HG03064 (cell line): Measurements from ENCODE around the gene C1QTNF4.
"Not testable (repeated sequence)": the region's sequence is repeated elsewhere in the genome, so short reads cannot be mapped to it uniquely, and the experiment has no call there.

Experiments used
- ATAC-seq: cut with Tn5 transposase; IDR thresholded peaks from one replicate; pipeline ENCODE4 v1.9.1; 2021; ENCODE audit warnings: low read depth; ENCODE audit not compliant: unreplicated experiment

The C1QTNF4 gene

DNA sequence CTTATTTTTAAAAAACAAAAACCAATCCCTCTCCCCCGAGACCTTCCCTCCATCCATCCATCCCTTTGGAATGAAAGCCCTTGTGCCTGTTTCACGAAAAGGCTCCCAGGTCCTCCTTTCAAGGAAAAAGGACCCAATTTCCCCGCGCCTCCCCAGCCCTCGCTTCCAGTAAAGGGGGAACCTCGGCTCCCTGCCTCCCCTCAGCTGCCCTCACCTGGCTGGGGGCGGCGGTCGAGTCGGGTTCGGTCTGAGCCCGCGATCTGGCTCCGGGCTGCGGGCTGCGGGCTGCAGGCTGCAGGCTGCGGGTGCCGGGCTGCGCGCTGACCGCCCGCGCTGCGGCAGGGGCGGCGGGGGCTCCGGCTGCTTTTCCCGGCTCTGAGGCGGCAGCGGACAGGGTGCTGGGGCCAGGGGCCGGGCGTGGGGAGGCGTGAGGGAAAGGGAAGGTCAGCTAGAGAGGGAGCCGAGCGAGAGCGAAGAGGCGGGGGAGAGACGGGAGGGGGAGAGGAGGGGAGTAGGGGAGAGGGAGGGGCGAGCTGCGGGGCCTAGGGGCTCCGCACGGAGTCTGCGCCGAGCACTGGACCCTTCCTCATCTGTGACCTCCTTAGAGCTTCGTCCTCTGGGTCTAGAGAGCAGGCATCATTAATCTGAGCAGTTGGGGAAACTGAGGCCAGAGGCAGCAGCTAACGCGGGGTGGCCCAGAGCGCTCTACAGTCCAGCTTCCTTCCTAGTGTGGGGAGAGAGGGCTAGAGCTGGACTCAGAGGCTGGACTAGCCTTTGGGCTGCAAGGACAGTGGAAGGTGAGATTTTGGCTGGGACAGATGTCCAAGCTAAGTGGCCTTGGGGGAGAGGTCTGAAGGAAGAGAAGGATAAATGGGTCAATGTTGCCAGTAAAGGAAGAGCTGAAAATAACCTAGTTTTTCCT is at the start of gene C1QTNF4:
Gene C1QTNF4, minus strand, starts transcription at position 478 of the 922 bp plus-strand sequence. CDS start 3,601 bp downstream, outside the sequence.
- ATAC-seq = no peak

DNA sequence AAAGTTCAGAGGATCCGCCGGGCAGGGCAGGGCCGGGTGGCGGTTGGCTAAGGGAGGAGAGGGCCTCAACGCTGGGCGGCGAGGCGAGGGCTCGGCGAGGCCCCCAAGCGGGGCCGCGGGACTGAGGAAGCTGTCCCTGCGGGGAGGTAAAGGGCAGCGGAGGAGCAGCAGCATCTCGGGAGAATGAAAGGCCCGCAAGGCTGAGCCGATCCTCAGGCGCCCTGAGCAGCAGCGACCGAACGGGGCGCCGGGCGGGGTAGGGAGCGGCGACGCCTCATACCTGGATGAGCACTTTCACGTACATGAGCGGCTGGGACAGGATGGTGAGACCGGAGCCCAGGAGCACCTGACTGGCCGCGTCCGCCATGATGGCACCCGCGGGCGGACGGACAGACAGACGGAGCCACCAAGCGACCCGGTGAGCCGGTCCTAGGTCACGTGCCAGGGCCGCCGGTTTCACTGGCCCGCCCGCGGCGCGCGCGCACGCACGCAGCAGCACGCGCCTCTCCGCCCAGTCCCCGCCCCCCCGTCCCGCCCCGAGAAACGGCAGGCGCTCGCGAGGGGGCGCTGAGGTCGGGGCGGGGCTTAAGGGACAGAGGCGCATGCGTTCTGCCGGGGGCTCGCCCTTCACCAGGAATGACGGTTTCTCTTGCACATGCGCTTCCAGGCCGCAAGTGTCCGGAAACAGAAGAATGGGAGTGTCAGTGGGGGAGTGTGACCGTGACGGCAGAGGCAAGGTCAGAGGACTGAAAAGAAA is 48.1 kb upstream of the C1QTNF4 start, which contains the start of gene MTCH2:
Gene MTCH2, minus strand, starts transcription at position 461 of the 757 bp plus-strand sequence. Its CDS starts 94 bp downstream, at position 367.
- ATAC-seq = peak; percentile 85

DNA sequence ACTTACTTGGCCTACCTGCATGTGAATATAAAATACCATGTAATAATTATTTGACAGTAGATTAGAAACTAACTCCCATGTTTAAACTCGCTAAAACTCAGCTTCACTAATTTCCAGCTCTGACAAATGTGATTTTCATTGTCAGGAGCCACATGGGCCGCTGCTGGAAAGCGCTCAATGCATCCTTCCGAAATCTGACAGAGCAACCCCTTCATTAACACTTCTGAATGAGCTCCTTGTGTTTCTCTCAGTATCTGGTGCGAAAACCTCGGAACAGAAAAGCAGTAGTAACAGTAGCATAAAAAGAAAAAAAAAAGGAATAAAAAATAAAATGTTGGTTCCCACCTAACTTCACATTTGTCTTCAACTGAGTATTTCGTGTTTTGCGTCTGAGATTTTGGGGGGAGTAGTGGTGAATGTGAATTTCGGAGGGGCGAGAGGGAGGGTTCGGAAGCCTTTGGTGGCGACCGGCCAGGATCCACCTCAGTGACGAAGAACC is 47.4 kb upstream of the C1QTNF4 start:
- no peak for ATAC-seq

DNA sequence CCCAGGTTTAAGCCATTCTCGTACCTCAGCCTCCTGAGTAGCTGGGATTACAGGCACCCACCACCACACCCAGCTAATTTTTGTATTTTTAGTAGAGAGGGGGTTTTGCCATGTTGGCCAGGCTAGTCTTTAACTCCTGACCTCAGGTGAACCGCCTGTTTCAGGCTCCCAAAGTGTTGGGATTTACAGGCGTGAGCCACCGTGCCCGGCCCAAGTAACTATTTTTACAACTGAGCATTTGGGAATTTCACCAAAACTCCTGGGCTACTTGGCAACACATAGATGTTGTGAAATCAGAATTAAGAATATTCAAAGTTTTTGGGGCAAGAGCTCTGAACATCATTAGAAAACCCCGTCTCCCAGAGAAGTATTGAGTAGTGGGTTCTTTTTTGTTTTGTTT is 46.3 kb upstream of the C1QTNF4 start:
- ATAC-seq = not testable (repeated sequence)

DNA sequence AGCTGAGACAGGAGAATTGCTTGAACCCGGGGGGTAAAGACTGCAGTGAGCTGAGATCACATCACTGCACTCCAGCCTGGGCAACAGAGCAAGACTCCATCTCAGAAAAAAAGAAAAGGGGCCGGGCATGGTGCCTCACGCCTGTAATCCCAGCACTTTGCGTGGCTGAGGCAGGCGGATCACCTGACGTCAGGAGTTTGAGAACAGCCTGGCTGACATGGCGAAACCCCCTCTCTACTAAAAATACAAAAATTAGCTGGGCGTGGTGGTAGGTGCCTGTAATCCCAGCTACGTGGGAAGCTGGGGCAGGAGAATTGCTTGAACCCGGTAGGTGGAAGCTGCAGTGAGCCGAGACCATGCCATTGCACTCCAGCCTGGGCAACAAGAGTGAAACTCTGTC is 42.1 kb upstream of the C1QTNF4 start:
- ATAC-seq = not testable (repeated sequence)

DNA sequence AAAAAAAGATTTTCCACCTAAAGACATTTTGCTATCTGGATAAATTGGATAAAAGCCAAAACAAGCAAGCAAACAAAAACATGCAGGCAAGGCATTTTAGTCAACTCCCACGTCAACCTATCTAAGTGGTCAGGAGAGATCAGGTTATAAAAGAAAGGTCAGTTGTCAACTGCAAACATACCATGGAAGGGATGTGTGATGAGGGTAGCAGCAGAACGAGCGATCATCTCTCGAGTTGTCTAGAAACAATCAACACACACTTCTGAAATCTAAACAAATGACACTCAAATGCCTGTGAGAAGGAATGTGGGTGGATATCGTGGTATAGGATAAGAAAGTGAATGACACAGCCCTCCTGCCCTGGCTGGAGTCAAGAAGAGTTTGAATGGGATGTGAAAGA is 37.3 kb upstream of the C1QTNF4 start:
- ATAC-seq = no peak

DNA sequence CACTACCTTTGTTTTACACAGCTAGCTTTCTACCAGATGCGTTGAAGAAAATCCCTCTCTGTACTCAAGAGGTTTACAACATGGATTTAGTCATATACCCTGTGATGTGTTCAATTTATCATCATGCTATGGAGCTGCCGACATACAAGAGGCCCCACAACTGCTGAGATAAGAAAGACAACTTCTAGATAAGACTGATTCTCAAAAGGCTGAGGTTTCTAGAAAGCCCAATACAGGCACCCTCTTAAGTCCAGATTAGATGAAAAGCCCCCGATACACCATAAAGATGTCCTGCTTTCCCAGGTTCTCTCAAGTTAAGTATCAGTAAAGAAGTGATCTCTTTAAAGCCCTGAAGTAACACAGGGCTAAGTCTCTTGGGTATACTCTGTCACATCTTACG is 33.8 kb upstream of the C1QTNF4 start:
- no peak for ATAC-seq

DNA sequence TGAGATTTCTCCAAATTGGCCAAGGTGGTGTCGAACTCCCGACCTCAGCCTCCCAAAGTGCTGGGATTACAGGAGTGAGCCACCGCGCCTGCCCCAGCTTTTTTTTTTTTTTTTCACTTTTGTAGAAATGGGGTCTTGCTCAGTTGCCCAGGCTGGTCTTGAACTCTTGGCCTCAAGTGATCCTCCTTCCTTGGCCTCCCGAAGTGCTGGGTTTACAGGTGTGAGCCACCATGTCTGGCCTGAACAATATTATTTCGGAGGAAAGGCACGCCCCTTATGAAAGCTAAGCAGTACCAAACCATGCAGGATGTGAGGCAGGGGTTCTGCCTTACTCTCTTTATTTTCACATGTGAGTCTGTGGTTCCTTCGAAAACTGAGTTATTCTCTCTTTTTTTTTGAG is 32.0 kb upstream of the C1QTNF4 start:
- no peak for ATAC-seq

DNA sequence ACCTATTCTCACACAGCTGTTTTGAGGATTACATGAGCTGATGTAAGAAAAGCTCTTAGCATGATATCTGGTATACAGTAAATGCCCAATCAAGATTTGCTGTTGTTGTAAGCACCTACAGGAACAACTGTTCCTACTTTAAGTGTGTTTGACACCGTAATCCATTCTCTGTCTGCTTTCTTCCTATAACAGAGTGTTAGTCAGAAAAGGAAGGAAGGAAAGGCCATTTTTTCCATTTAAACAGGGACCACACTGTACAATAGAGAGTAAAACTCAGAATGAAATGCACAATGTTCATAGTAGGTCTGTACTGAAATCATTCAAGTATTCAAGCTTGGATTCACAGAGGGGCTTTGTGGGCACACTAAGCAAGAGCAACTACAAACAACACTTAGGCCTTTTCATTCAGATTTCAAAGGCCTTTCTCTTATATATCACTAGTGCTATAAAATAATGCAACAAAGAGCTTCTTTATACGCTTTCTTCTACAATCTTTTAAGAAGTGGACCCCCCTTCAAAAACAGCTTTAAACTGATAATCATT is 26.7 kb upstream of the C1QTNF4 start:
- no peak for ATAC-seq

DNA sequence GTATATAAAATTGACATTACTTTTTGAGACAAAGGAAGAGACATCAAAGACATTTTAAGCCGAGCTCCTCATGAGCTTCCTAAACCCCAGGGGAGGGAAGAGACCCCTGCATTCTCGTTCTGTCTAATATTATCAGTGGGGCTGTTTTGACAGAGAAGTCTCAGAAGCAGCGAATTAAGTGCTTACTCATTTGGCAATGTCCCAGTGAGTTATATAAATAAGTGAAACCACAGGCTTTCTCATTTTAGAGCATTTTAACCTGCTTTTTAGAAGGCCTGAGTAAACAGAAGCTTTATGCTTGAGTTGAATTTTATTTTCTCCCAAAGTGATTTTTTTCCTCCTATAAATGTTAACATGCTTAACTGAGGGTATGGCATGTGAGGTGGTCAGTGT is 23.2 kb upstream of the C1QTNF4 start:
- ATAC-seq = no peak

DNA sequence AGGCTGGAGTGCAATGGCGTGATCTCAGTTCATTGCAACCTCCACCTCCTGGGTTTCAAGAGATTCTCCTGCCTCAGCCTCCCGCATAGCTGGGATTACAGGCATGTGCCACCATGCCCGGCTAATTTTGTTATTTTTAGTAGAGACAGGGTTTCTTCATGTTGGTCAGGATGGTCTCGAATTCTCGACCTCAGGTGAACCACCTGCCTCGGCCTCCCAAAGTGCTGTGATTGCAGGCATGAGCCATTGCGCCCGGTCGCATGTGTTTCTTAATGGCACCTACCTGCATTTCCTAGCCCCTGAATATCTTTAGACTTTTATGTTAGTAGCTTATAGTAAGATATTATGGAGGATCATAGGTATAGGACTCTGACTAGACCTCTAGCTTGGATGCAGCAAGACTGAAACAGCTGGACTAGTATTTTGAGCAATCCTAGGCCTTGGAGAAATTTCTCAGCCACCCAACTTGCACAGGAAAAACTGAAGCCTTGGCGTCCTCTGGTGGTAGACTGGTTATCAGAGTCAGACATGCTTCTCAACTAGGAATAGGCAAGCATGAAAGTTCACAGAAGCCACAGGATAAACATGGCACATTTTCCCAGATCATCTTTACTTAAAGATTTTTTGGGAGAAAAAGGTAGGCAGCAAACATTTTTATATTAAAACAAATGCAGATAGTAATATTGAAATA is 22.7 kb upstream of the C1QTNF4 start:
- no peak for ATAC-seq

DNA sequence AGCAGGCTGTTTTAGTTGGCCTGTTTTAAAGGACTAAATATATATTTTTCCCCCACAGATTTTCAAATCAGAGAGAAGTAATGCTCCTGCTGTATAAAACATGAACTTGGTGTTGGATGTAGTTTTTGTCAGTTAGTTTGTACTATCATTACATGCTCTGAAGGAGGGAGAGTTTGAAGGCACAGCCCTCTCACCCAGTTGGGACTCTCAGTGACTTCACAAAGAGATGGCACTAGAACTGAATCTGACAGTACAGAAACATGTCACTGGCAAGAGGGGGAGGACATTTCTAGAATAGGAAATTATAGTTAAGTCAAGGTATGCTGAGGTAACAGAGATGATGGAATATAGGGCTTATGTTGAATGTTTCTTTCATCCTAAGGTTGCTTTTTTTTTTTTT is 21.0 kb upstream of the C1QTNF4 start:
- no peak for ATAC-seq

DNA sequence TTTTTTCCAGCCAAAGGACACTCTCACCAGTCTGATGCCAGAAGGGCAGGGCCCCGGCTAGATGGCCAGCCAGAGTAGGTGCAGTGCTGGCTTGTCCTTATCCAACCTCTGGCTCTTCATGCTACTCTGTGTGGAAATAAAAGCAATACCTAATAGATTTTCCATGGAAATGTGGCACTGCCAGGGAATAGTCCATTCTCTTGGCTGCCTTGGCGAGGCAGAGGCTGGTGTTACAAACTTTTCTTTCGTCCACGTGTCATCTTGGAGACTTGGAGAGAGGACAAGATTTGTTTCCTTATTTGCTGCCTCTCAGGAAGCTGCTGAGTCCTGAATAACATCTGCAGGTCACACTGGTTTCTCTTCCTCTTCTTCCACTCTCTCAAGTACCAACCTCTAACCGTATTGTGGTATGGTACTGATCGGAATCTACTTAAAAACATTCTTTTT is 17.2 kb upstream of the C1QTNF4 start:
- no peak for ATAC-seq

DNA sequence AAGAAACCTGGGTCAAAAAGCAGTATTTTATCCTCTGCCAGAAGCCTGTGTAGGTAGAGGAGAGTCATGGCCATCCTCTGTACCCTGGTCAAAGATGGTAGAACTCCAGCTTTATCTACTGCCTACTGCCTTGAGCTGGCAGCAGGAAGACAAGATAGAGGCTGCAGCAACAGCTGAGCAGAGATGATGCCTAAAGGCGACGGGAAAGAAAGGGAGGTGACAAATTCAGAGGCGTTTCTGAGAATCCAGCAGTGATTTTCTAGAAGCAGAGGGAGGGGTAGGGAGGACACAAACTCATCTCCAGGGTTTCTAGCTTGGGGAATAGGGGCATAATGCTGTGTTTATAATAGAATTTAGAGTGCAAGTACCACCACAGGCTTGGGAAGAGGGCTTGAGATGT is 15.5 kb upstream of the C1QTNF4 start:
- ATAC-seq = no peak

DNA sequence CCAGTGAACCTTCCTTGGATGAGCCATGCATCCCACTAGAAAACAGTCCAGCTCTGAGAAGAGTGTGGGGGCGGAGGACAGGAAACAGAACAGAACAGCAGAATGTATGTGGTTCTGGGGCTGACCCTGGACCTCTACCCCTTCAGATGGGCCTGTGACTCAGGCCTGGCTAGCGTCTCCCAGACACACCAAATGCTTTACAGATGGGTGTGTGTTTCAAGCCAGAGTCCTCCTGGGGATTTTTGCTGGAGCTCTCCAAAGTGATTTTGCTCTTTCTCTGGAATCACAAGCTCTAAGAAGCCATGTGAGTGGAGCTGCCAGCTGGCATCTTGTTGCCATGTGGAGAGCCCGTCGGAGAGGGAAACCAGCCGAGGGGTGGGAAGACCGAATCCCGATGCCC is 13.2 kb upstream of the C1QTNF4 start:
- no peak for ATAC-seq

DNA sequence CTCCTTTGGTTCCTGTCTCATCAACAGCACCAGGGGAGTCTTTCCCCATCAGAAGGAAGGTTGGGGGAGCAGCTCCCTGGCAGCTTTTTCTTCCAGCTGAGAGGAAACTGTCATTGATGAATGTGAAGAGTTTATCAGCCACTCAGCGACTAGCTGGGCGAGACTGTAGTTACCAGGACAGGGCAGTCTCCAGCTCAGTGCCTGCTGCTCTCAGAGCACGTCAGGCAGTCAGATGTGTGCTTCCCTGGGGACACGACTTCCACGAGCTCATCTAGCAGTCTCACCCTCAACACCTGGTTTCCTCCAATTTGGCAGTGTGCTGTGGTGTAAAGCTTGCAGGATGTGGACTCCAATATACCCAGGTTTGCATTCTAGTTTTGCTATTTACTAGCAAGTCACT is 12.5 kb upstream of the C1QTNF4 start:
- no peak for ATAC-seq

DNA sequence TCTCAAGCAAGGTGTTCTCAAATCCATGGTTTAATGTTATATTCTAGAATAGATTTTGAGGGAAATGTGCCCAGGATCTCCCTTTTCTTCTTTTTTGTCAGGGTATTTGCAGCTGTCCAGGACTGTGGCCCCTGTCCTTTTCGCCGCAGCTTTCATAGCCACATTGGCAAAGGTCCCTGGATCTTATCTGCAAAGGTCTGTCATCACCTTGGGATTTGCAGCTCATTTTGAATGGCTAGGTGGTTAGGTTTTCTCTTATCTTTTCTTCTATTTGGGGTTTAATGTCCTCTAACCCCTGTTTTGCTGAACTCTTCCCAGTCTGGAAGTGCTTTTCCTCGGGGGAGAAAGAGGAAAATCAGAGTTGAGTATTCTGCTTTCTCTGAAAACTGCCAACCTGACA is 11.7 kb upstream of the C1QTNF4 start:
- no peak for ATAC-seq

DNA sequence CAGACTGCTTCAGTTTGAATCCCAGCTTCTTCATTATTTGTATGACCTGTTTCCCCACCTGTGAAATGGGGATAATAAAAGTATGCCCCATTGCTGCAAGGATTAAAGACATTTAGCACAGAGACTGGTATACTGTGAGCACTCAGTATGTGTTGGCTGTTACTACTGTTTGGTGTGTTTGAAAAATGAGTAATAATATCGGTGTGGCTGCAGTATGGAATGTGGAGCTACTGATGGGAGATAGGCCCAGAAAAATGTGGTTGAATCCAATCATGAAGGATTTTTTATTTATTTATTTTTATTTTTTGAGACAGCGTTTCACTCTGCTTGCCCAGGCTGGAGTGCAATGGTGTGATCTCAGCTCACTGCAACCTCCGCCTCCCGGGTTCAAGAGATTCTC is 9.1 kb upstream of the C1QTNF4 start:
- no peak for ATAC-seq

DNA sequence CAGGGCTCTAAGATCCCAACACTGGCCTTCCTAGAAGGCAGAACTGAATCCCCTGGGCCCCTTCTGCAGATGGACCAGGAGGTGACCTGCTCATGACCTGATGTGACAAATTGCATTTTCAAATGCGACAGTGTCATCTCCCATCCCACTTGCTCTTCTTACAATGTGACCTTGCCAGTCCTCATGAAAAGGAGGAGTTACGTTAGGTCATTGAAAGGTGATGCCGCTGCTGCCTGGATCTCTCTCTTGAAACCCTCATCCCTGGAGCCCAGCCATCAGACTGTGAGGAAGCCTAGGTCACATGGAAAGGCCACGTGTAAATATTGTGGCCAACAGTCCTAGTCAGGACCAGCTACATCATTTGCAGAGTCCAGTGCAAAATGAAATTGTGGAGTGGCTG is 5.7 kb upstream of the C1QTNF4 start:
- ATAC-seq = no peak

DNA sequence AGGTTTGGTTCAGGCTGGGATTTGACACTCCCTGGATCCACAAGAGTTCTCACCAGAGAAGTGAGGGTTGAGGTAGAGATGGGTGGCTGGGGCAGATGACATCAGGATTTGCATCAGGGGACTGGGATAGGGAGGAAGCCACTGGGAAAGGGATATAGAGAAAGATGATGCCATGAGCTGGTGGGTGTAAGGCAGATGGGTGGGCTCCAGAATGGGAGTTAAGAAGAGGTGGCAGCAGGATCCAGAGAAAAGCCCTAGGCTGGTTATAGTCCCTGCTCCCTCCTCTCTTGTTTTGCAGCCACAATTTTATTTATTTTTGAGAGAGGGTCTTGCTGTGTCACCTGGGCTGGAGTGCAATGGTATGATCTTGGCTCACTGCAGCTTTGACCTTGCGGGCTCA is 1.8 kb upstream of the C1QTNF4 start:
- ATAC-seq = no peak
